CD4-positive, CD25-positive, alpha-beta regulatory T cell (primary cell): Measurements from ENCODE around the gene PSMD5. TPM values are rescaled to one million over a fixed set of nuclear protein-coding genes. Genes with fewer than 3 reads are reported as not detected.

Source experiments
- ATAC-seq, 2 donors: fragments of 150-1000 bp; cut with Tn5 transposase; one replicate each; pipeline ENCODE4 v1.10.0; 2021; ENCODE audit warnings: low read depth in 2 of 2, moderate number of reproducible peaks in 2 of 2, moderate library complexity in 1 of 2
- DNase-seq, 3 donors: peaks; one replicate each; pipeline versions ENCODE4 v3.0.0 to v3.0.0-alpha.2; 2012 to 2022; ENCODE audit warnings: mixed read lengths in 1 of 3
- H3K27ac ChIP-seq: one replicate; pipeline ENCODE4 v1.7.0; 2013; ENCODE audit warnings: mild to moderate bottlenecking, low read length; ENCODE audit not compliant: insufficient read depth, poor library complexity, severe bottlenecking
- H3K27me3 ChIP-seq: one replicate; pipeline ENCODE4 v1.7.0; 2013; ENCODE audit warnings: low read length; ENCODE audit not compliant: control insufficient read depth, insufficient read depth
- H3K36me3 ChIP-seq: one replicate; pipeline ENCODE4 v1.7.0; 2013; ENCODE audit warnings: mild to moderate bottlenecking, low read length, moderate library complexity; ENCODE audit not compliant: control insufficient read depth, insufficient read depth
- H3K4me1 ChIP-seq: 2 replicates; pipeline ENCODE4 v1.7.0; 2013; ENCODE audit warnings: mild to moderate bottlenecking, low read length; ENCODE audit not compliant: insufficient read depth, control insufficient read depth, poor library complexity, severe bottlenecking
- H3K4me3 ChIP-seq: one replicate; pipeline ENCODE4 v1.7.0; 2013; ENCODE audit warnings: low read depth, mild to moderate bottlenecking, low read length, moderate library complexity
- H3K9me3 ChIP-seq, 2 experiments: 1 replicate in 1 of 2; 2 replicates in 1 of 2; pipeline ENCODE4 v1.7.0; 2013; ENCODE audit warnings: low read length in 2 of 2, mild to moderate bottlenecking in 1 of 2, moderate library complexity in 1 of 2; ENCODE audit not compliant: control insufficient read depth in 2 of 2
- H3K27ac Mint-ChIP-seq, 3 donors: one replicate each; pipeline ENCODE4 v1.8.0; 2020 to 2022; ENCODE audit warnings: mild to moderate bottlenecking in 3 of 3, mixed read lengths in 3 of 3, moderate library complexity in 2 of 3
- H3K27me3 Mint-ChIP-seq: one replicate; pipeline ENCODE4 v1.8.0; 2022; ENCODE audit warnings: mild to moderate bottlenecking, mixed read lengths
- H3K36me3 Mint-ChIP-seq: one replicate; pipeline ENCODE4 v1.8.0; 2020; ENCODE audit warnings: mixed read lengths
- H3K4me1 Mint-ChIP-seq, 4 donors: one replicate each; pipeline ENCODE4 v1.8.0; 2020 to 2022; ENCODE audit warnings: mixed read lengths in 4 of 4, mild to moderate bottlenecking in 1 of 4
- H3K4me3 Mint-ChIP-seq, 4 donors: one replicate each; pipeline ENCODE4 v1.8.0; 2020 to 2022; ENCODE audit warnings: mild to moderate bottlenecking in 4 of 4, mixed read lengths in 4 of 4, moderate library complexity in 3 of 4
- H3K9me3 Mint-ChIP-seq, 7 donors: one replicate each; pipeline ENCODE4 v1.8.0; 2020 to 2022; ENCODE audit warnings: mixed read lengths in 7 of 7, mild to moderate bottlenecking in 3 of 7, moderate library complexity in 2 of 7
- polyA plus RNA-seq, 4 donors: library from polyadenylated mRNA; unstranded; fragments of 300-500 nt; fragmentation: Illumina TruSeq; gene quantifications; one replicate each; pipeline ENCODE4 v1.2.3, GENCODE V29; 2021
- total RNA-seq: library from RNA; stranded (reverse); gene quantifications from one replicate; pipeline ENCODE4 v1.2.3, GENCODE V29; 2022

Gene PSMD5
- total and polyA plus RNA-seq, 5 donors from 2014 or later = 27.0 to 44.0 (median 30.4) TPM

GRCh38 chr9:120801441-120801840 lies 41.3 kb downstream of the PSMD5 start:
- Mint-ChIP-seq H3K27me3 (no peaks in the 10 kb centered on the region), H3K27ac (no peak overlapping the region), H3K4me1 (peaks cover 0 to 3% (median 0%) of the 10 kb centered on the region in 4 donors), H3K9me3 (peaks cover 0 to 15% (median 5%) of the 10 kb centered on the region in 7 donors), H3K4me3 (no peak overlapping the region), H3K36me3 (peaks cover 14% of the 10 kb centered on the region)
- ATAC-seq (no peak), DNase-seq (no peak)
- no peak overlapping the region for H3K4me3 ChIP-seq
- H3K27me3 ChIP-seq = no peaks in the 10 kb centered on the region
- no peaks in the 10 kb centered on the region for H3K4me1 ChIP-seq
- no peak overlapping the region for H3K27ac ChIP-seq
- no peaks in the 10 kb centered on the region for H3K36me3 ChIP-seq
- H3K9me3 ChIP-seq = peaks cover 5 to 6% of the 10 kb centered on the region in 2 experiments

GRCh38 chr9:120792898-120793765 lies 49.6 kb downstream of the PSMD5 start, which contains the start of gene FBXW2:
Gene FBXW2, minus strand, starts transcription at chr9:120793416. Its CDS starts 5,158 bp downstream, at chr9:120788258.
- no peaks in the 10 kb centered on the region for H3K9me3 Mint-ChIP-seq
- peaks cover 39 to 58% (median 51%) of the 10 kb centered on the region in 4 donors for H3K4me1 Mint-ChIP-seq
- ATAC-seq = peak; percentile 86 to 89
- peak within 1 kb of the TSS; percentile 94 for H3K4me3 ChIP-seq
- H3K27ac Mint-ChIP-seq = peak within 1 kb of the TSS; percentile 96 to 97 (median 96)
- no peaks in the 10 kb centered on the region for H3K27me3 ChIP-seq
- H3K27ac ChIP-seq = peak within 1 kb of the TSS; percentile 85
- H3K36me3 ChIP-seq = peaks cover 15% of the 10 kb centered on the region
- H3K4me1 ChIP-seq = peaks cover 46% of the 10 kb centered on the region
- no peaks in the 10 kb centered on the region for H3K27me3 Mint-ChIP-seq
- peak; percentile 78 to 94 (median 82) for DNase-seq
- peaks cover 5% of the 10 kb centered on the region for H3K36me3 Mint-ChIP-seq
- peak within 1 kb of the TSS; percentile 94 to 99 (median 96) for H3K4me3 Mint-ChIP-seq
- H3K9me3 ChIP-seq = no peaks in the 10 kb centered on the region

GRCh38 chr9:120791161-120791560 lies 51.6 kb downstream of the PSMD5 start:
- no peaks in the 10 kb centered on the region for H3K9me3 ChIP-seq
- Mint-ChIP-seq H3K4me1 (peaks cover 44 to 75% (median 67%) of the 10 kb centered on the region in 4 donors), H3K27ac (peak overlapping the region in 2 of 3 donors; percentile 88 to 97), H3K9me3 (no peaks in the 10 kb centered on the region), H3K4me3 (peak overlapping the region; percentile 94 to 99 (median 96)), H3K36me3 (peaks cover 18% of the 10 kb centered on the region), H3K27me3 (no peaks in the 10 kb centered on the region)
- no peak for ATAC-seq
- DNase-seq = no peak
- H3K27me3 ChIP-seq = no peaks in the 10 kb centered on the region
- H3K4me3 ChIP-seq = peak overlapping the region; percentile 94
- H3K4me1 ChIP-seq = peaks cover 46% of the 10 kb centered on the region
- peaks cover 31% of the 10 kb centered on the region for H3K36me3 ChIP-seq
- peak overlapping the region; percentile 34 for H3K27ac ChIP-seq

- Mint-ChIP-seq H3K36me3 (peaks cover 34% of the 10 kb centered on the region), H3K4me3 (peak overlapping the region in 3 of 4 donors; percentile 31 to 67 (median 39)), H3K27me3 (no peaks in the 10 kb centered on the region), H3K4me1 (peaks cover 53 to 89% (median 74%) of the 10 kb centered on the region in 4 donors), H3K27ac (peak overlapping the region in 1 of 3 donors; percentile 47), H3K9me3 (no peaks in the 10 kb centered on the region)
- Histone ChIP-seq H3K9me3 (no peaks in the 10 kb centered on the region), H3K27me3 (no peaks in the 10 kb centered on the region), H3K4me3 (peak overlapping the region; percentile 43), H3K27ac (no peak overlapping the region), H3K4me1 (peaks cover 43% of the 10 kb centered on the region), H3K36me3 (peaks cover 51% of the 10 kb centered on the region)
- ATAC-seq = no peak
- DNase-seq = no peak
Measured at GRCh38 chr9:120787933-120788332, 54.8 kb downstream of the PSMD5 start.

GRCh38 chr9:120783602-120784047 lies 59.1 kb downstream of the PSMD5 start:
- Histone ChIP-seq H3K4me3 (no peak overlapping the region), H3K27me3 (no peaks in the 10 kb centered on the region), H3K9me3 (no peaks in the 10 kb centered on the region), H3K4me1 (peaks cover 12% of the 10 kb centered on the region), H3K36me3 (peaks cover 52% of the 10 kb centered on the region), H3K27ac (no peak overlapping the region)
- H3K9me3 Mint-ChIP-seq = no peaks in the 10 kb centered on the region
- peak overlapping the region in 2 of 4 donors; percentile 6 to 26 for H3K4me3 Mint-ChIP-seq
- H3K27ac Mint-ChIP-seq = peak overlapping the region in 2 of 3 donors; percentile 55 to 74
- ATAC-seq (no peak), DNase-seq (no peak)
- peaks cover 42% of the 10 kb centered on the region for H3K36me3 Mint-ChIP-seq
- peaks cover 35 to 69% (median 54%) of the 10 kb centered on the region in 4 donors for H3K4me1 Mint-ChIP-seq
- no peaks in the 10 kb centered on the region for H3K27me3 Mint-ChIP-seq

- Histone ChIP-seq H3K27ac (no peak overlapping the region), H3K27me3 (no peaks in the 10 kb centered on the region), H3K36me3 (peaks cover 56% of the 10 kb centered on the region), H3K4me1 (peaks cover 7% of the 10 kb centered on the region), H3K4me3 (no peak overlapping the region), H3K9me3 (no peaks in the 10 kb centered on the region)
- Mint-ChIP-seq H3K9me3 (no peaks in the 10 kb centered on the region), H3K36me3 (peaks cover 48% of the 10 kb centered on the region), H3K4me1 (peaks cover 32 to 55% (median 46%) of the 10 kb centered on the region in 4 donors), H3K4me3 (no peak overlapping the region), H3K27me3 (no peaks in the 10 kb centered on the region), H3K27ac (peak overlapping the region; percentile 6 to 86 (median 45))
- DNase-seq (no peak), ATAC-seq (no peak)
Measured at GRCh38 chr9:120781236-120781635, 61.5 kb downstream of the PSMD5 start.

- H3K27me3 ChIP-seq = no peaks in the 10 kb centered on the region
- DNase-seq (no peak), ATAC-seq (no peak)
- Mint-ChIP-seq H3K4me1 (peaks cover 25 to 49% (median 40%) of the 10 kb centered on the region in 4 donors), H3K9me3 (no peaks in the 10 kb centered on the region), H3K27me3 (no peaks in the 10 kb centered on the region), H3K36me3 (peaks cover 47% of the 10 kb centered on the region), H3K4me3 (no peak overlapping the region), H3K27ac (no peak overlapping the region)
- no peak overlapping the region for H3K4me3 ChIP-seq
- H3K27ac ChIP-seq = no peak overlapping the region
- H3K4me1 ChIP-seq = peaks cover 5% of the 10 kb centered on the region
- H3K36me3 ChIP-seq = peaks cover 61% of the 10 kb centered on the region
- H3K9me3 ChIP-seq = no peaks in the 10 kb centered on the region
Measured at GRCh38 chr9:120780367-120780766, 62.4 kb downstream of the PSMD5 start.
